Endodermal cell (in vitro differentiated cells): ENCODE measurements around the gene PDE6B. TPM values are rescaled to one million over a fixed set of nuclear protein-coding genes. Genes with fewer than 3 reads are reported as not detected.

Experiments
- DNase-seq: peaks from one replicate; pipeline ENCODE4 v3.0.0-alpha.2; 2017
- H3K27ac ChIP-seq: 2 replicates; pipeline ENCODE4 v1.5.1; 2013; ENCODE audit warnings: mild to moderate bottlenecking, low read depth, low read length, moderate library complexity
- H3K27me3 ChIP-seq: 2 replicates; pipeline ENCODE4 v1.6.1; 2013; ENCODE audit warnings: mild to moderate bottlenecking, low read length, moderate library complexity; ENCODE audit not compliant: insufficient read depth, control insufficient read depth, poor library complexity, severe bottlenecking
- H3K36me3 ChIP-seq: 2 replicates; pipeline ENCODE4 v1.7.0; 2013; ENCODE audit warnings: mild to moderate bottlenecking, low read length, moderate library complexity; ENCODE audit not compliant: control insufficient read depth, insufficient read depth
- H3K4me1 ChIP-seq: one replicate; pipeline ENCODE4 v1.7.0; 2013; ENCODE audit warnings: low read length; ENCODE audit not compliant: control insufficient read depth, insufficient read depth
- H3K4me3 ChIP-seq: 2 replicates; pipeline ENCODE4 v1.5.1; 2013; ENCODE audit warnings: mild to moderate bottlenecking, low read length, moderate library complexity
- H3K9ac ChIP-seq: 2 replicates; pipeline ENCODE4 v1.6.1; 2013; ENCODE audit warnings: mild to moderate bottlenecking, low read length, moderate library complexity; ENCODE audit not compliant: poor library complexity, severe bottlenecking; ENCODE audit errors: extremely low read depth
- H3K9me3 ChIP-seq: 2 replicates; pipeline ENCODE4 v1.6.1; 2013; ENCODE audit warnings: mild to moderate bottlenecking, low read length, moderate library complexity; ENCODE audit not compliant: control insufficient read depth
- H3K27ac Mint-ChIP-seq: 2 replicates; pipeline ENCODE4 v1.8.0; 2020; ENCODE audit warnings: mixed read lengths
- H3K27me3 Mint-ChIP-seq: 2 replicates; pipeline ENCODE4 v1.8.0; 2021; ENCODE audit warnings: mild to moderate bottlenecking, mixed read lengths; ENCODE audit not compliant: insufficient read depth
- H3K36me3 Mint-ChIP-seq: 2 replicates; pipeline ENCODE4 v1.8.0; 2020; ENCODE audit warnings: low read depth, mixed read lengths
- H3K4me1 Mint-ChIP-seq: 2 replicates; pipeline ENCODE4 v1.8.0; 2020; ENCODE audit warnings: mixed read lengths
- H3K4me3 Mint-ChIP-seq: 2 replicates; pipeline ENCODE4 v1.8.0; 2020; ENCODE audit warnings: mild to moderate bottlenecking, moderate library complexity, mixed read lengths
- H3K9me3 Mint-ChIP-seq: 2 replicates; pipeline ENCODE4 v1.8.0; 2020; ENCODE audit warnings: mild to moderate bottlenecking, mixed read lengths
- CTCF ChIP-seq: fragments of 200-600 bp; sonication (generic); conservative IDR thresholded peaks from 2 replicates; pipeline ENCODE4 v1.5.0; 2021; ENCODE audit warnings: antibody characterized with exemption, mild to moderate bottlenecking
- WGBS, 2 experiments: methylation state at CpG; one replicate each; pipeline versions ENCODE4 v1.1.5 to v1.1.7; 2013; ENCODE audit warnings: missing lambda C conversion rate in 2 of 2, mixed read lengths in 1 of 2; ENCODE audit not compliant: insufficient coverage in 1 of 2, insufficient read length in 1 of 2; 5-methylcytosine and 5-hydroxymethylcytosine counted together
- total RNA-seq, 2 donors: library from RNA; stranded (reverse); fragmentation: NEBNext Ultra II Directional in 1 of 2; extraction: Animal tissue kit (Norgen Biotek cat#: 25700) in 1 of 2; gene quantifications; 2 replicates in 1 of 2; 3 replicates in 1 of 2; pipeline ENCODE4 v1.2.1, GENCODE V29; 2021

Gene PDE6B
- total RNA-seq, 2 donors from 2014 or later = 12.4 to 14.6 TPM

GRCh38 chr4:646460-646859 is 21.1 kb downstream of the PDE6B start:
- no peaks in the 10 kb centered on the region for H3K27me3 Mint-ChIP-seq
- Histone ChIP-seq H3K27me3 (no peaks in the 10 kb centered on the region), H3K4me1 (no peaks in the 10 kb centered on the region), H3K9ac (no peak overlapping the region), H3K36me3 (no peaks in the 10 kb centered on the region), H3K4me3 (no peak overlapping the region), H3K9me3 (no peaks in the 10 kb centered on the region), H3K27ac (no peak overlapping the region)
- no peaks in the 10 kb centered on the region for H3K36me3 Mint-ChIP-seq
- 94 to 96% methylated on average over 28 to 32 of the region's 32 CpGs for WGBS, 2 experiments
- DNase-seq = no peak
- H3K4me1 Mint-ChIP-seq = no peaks in the 10 kb centered on the region
- H3K4me3 Mint-ChIP-seq = no peak overlapping the region
- peaks cover 9% of the 10 kb centered on the region for H3K9me3 Mint-ChIP-seq
- TF ChIP-seq CTCF = no peak
- H3K27ac Mint-ChIP-seq = no peak overlapping the region

- no peaks in the 10 kb centered on the region for H3K27me3 Mint-ChIP-seq
- 82 to 89% methylated on average over 6 to 13 of the region's 13 CpGs for WGBS, 2 experiments
Measured at GRCh38 chr4:647481-647880, 22.1 kb downstream of the PDE6B start.

GRCh38 chr4:648579-649292 is 23.4 kb downstream of the PDE6B start:
- Histone ChIP-seq H3K4me3 (no peak overlapping the region), H3K4me1 (no peaks in the 10 kb centered on the region), H3K9ac (no peak overlapping the region), H3K27me3 (no peaks in the 10 kb centered on the region), H3K36me3 (no peaks in the 10 kb centered on the region), H3K27ac (no peak overlapping the region), H3K9me3 (no peaks in the 10 kb centered on the region)
- DNase-seq = peak; percentile 68
- no peaks in the 10 kb centered on the region for H3K36me3 Mint-ChIP-seq
- TF ChIP-seq CTCF = no peak
- H3K27ac Mint-ChIP-seq = no peak overlapping the region
- no peaks in the 10 kb centered on the region for H3K9me3 Mint-ChIP-seq
- no peak overlapping the region for H3K4me3 Mint-ChIP-seq
- no peaks in the 10 kb centered on the region for H3K4me1 Mint-ChIP-seq
- 84 to 85% methylated on average over 17 to 28 of the region's 28 CpGs for WGBS, 2 experiments
- H3K27me3 Mint-ChIP-seq = no peaks in the 10 kb centered on the region

More at GRCh38 chr4:647481-647880, 22.1 kb downstream of the PDE6B start:
- DNase-seq = peak; percentile 41
- Histone ChIP-seq H3K9ac (no peak overlapping the region), H3K4me3 (no peak overlapping the region), H3K27ac (no peak overlapping the region), H3K36me3 (no peaks in the 10 kb centered on the region), H3K27me3 (no peaks in the 10 kb centered on the region), H3K4me1 (no peaks in the 10 kb centered on the region), H3K9me3 (no peaks in the 10 kb centered on the region)
- Mint-ChIP-seq H3K9me3 (peaks cover 4% of the 10 kb centered on the region), H3K27ac (no peak overlapping the region), H3K4me3 (no peak overlapping the region), H3K36me3 (no peaks in the 10 kb centered on the region), H3K4me1 (no peaks in the 10 kb centered on the region)
- TF ChIP-seq CTCF = no peak
